GM20431 (cell line): ENCODE results near the gene ATP13A3.

ENCODE experiments used
- in situ Hi-C: fragments of 300-500 bp; cut with MseI, MboI; formaldehyde crosslinking; loops from one replicate; pipeline ENCODE4 v1.15.0; 2020; ENCODE audit warnings: low sequenced_read_pairs; ENCODE audit not compliant: unreplicated experiment

Gene ATP13A3

GRCh38 chr3:194399874-194400411 is 86.9 kb downstream of the ATP13A3 start:
- in situ Hi-C loops, result no loop called here

- in situ Hi-C loops, result no loop called here
Observed at GRCh38 chr3:194399166-194399565, 87.6 kb downstream of the ATP13A3 start, which contains the start of gene GP5. TSS of gene GP5 (minus strand) at chr3:194399266. CDS start at chr3:194398282, 984 bp downstream.

DNA sequence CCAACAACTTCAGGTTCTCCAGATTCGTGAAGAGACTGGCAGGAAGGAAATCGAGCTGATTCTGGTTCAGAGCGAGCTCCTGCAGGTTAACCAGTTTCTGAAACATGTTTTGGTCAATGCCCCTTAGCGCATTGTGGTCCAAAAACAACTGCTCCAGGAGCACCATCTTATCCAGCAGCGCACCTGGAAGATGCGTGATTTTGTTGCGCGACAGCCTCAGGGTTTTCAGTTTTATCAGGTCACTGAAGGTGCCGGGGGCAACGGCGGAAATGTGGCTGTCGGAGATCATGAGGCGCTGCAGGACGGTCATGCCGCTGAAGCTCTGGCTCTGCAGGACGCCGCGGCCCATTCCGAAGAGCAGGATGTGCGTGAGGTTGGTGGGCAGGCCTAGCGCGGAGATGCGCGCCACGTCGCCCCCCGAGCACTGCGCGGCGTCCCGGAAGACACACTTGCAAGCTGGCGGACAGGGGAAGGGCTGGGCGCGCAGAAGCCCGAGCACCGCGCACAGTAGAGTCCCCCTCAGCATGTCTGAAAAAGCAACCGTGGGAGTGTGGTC is 89.0 kb downstream of the ATP13A3 start:
- in situ Hi-C loops, result no loop called here

GRCh38 chr3:194396859-194397756 is 89.7 kb downstream of the ATP13A3 start:
- in situ Hi-C loops, result no loop called here

DNA sequence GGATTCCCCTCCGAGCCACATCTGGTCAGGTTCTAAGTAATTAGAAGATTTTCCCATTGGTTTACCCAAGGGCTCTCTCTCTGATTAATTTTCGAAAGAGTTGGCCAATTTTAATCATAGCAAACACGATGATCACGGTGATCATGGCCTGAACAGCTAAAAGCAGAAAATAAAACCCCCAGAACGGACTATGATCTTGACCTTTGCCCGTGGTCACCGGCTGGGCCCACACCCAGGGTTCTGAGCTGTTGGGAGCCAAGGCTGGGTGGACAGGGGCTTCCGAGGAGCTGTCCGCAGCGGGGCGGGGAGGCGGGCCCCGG is 90.3 kb downstream of the ATP13A3 start:
- in situ Hi-C loops, result no loop called here

GRCh38 chr3:194395778-194396538 is 90.8 kb downstream of the ATP13A3 start:
- in situ Hi-C loops, result no loop called here

- in situ Hi-C loops, result no loop called here
Observed at GRCh38 chr3:194395212-194395611, 91.6 kb downstream of the ATP13A3 start.

- in situ Hi-C loops, result no loop called here
Observed at GRCh38 chr3:194392576-194392975, 94.2 kb downstream of the ATP13A3 start.

DNA sequence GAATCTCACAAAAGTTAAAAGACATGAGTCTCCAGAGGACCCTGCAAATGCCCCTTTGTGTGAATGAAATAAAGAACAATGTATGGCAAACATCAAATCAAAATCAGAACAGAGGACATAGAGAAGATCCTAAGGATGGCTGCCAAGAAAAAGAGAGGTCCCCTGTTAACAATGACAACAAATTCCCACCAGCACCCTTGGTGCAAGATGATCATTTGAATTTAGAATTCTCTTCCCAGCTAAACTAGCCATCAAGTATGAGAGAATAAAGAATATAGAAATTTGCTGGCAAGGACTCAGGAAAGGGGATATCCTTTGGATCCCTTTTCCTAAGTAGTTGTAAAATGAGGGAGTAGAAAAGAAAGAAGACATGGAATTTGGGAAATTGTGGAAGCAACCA is 96.0 kb downstream of the ATP13A3 start:
- in situ Hi-C loops, result no loop called here

DNA sequence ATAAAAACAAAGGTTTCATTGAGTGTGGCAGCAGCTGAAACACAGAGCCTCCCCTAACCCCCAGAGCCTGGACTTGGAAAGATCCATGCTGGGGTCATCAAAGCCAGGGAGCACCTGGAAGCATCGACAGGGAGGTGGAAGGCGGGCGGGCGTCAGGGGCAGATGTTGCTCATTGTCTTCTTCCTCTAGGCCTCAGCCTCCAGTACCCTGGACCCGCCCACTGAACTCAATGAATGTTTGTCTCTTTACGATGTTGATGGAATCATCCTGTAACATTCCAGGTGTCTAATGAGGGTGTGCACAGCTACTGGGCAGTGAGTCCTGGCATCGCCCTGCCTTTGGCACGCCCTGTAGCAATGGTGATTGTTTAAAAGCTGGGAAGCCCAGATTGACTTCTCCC is 97.5 kb downstream of the ATP13A3 start:
- in situ Hi-C loops, result no loop called here

- in situ Hi-C loops, result no loop called here
Observed at GRCh38 chr3:194387926-194388418, 98.8 kb downstream of the ATP13A3 start.

DNA sequence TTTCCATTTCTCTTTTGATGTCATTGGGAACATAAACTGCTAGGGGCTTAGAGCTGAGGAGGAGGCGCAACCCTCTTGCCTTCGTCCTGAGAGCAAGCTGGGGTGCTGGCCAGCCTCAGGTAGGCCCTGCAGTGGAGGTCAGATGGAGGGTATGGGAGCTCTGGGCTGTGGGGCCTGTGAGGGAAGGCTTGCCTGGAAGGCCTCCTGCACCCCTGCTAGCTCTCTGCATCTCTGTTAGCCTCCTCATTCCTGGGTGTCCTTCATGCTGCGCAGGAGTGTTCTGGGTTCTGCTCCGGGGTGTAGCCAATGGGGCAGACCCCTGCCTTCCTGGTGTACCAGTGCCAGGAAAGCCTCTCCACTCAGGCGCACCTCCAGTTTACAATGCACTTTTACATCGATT is 99.5 kb downstream of the ATP13A3 start:
- in situ Hi-C loops, result no loop called here

GRCh38 chr3:194386648-194387047 is 100.2 kb downstream of the ATP13A3 start:
- in situ Hi-C loops, result no loop called here

- in situ Hi-C loops, result no loop called here
Observed at GRCh38 chr3:194386066-194386465, 100.7 kb downstream of the ATP13A3 start.

DNA sequence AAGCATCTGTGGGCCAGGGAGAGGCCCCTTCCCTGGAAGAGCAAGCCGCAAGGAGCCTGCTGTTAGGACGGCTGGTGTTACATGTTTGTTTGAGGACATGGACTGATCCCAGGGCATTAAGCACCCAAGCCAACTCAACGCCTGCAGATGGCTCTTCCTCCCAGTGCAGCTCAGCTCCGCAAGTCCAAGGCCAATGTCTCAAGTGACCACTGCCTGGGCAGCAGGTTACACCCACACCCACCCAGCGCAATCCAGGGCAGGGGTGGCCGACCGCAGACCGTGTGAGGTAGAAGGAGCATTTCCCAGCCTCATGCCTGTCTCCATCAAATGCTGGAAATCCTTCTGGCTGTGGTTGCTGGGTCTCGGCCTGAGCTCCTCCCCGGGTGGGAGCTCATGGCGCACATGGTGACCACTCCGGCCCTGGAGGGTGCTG is 102.2 kb downstream of the ATP13A3 start:
- in situ Hi-C loops, result no loop called here

DNA sequence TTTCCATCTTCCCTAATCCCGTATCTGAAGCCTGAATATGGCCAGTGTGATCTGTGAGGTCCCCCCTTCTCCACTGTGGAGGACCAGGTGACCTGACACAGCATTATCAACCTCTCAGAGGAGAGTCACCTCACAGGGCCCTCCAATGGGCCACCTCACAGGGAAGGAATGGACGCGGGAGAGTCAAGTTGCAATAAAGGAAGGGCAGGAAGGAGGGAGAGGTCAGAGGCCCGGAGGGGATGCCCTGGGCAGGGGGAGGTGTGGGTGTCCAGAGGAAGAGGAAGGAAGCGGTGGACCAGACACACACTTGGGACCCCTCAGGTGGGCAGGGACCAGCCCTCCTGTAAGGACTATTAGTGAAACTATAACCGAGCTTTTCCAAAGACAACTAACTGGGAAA is 102.6 kb downstream of the ATP13A3 start:
- in situ Hi-C loops, result no loop called here

GRCh38 chr3:194383276-194383940 is 103.4 kb downstream of the ATP13A3 start:
- in situ Hi-C loops, result no loop called here

DNA sequence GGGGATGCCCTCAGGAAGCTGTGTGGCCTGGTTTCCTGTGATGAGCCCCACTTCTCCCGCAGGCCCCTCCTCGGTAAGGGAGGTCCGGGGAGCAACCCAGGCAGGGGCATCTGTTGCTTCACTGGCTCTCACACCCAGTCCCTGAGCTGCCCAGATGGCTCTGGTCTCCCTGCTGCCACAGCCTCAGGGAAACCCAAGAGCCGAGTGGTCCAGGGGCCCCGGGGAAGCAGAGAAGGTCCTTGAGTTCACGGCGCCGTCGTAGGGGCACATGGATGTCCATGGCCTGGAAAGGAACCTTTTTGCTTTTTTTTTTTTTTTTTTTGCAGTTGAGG is 103.9 kb downstream of the ATP13A3 start:
- in situ Hi-C loops, result no loop called here

GRCh38 chr3:194382196-194382891 is 104.5 kb downstream of the ATP13A3 start:
- in situ Hi-C loops, result no loop called here

GRCh38 chr3:194381460-194381875 is 105.3 kb downstream of the ATP13A3 start:
- in situ Hi-C loops, result no loop called here
